HepG2 (cell line): ENCODE results near the gene HCFC1R1. TPM values are rescaled to one million over a fixed set of nuclear protein-coding genes. Genes with fewer than 3 reads are reported as not detected.

ENCODE experiments used
- ATAC-seq: fragments of 200-7000 bp; cut with Tn5 transposase; 3 replicates; pipeline ENCODE4 v1.9.1; 2020; ENCODE audit warnings: mild to moderate bottlenecking, moderate library complexity
- BruUV-seq: library from RNA; stranded (reverse); fragments of 400-500 nt; replicated peaks from 2 replicates; lab custom pipeline; 2021; lab: Mats Ljungman, UMichigan
- CTCF ChIA-PET: fragments of 300-600 bp; formaldehyde crosslinking; extraction: SDS; loops from one replicate; lab custom pipeline; 2021; ENCODE audit warnings: low total read pairs, inconsistent platforms, low intra/inter-chr PET ratio; lab: Yijun Ruan, JAX
- POLR2A ChIA-PET: fragments of 350-600 bp; sonication (Branson Sonifier 250); formaldehyde crosslinking; loops from one replicate; lab custom pipeline; 2020; ENCODE audit warnings: antibody characterized with exemption, inconsistent platforms; lab: Yijun Ruan, JAX
- DNase-seq: peaks from one replicate; pipeline ENCODE4 v3.0.0-alpha.2; 2015; ENCODE audit warnings: low spot score
- FAIRE-seq: peaks from 3 replicates; lab custom pipeline; 2011; peaks lifted over from hg19 to GRCh38; lab: Jason Lieb, UNC
- H2AFZ ChIP-seq: one replicate; pipeline ENCODE4 v1.6.1; 2011; ENCODE audit warnings: low read length, inconsistent platforms
- H3K27ac ChIP-seq: fragments of 300-600 bp; 3 replicates; pipeline ENCODE4 v1.8.0; 2011; ENCODE audit warnings: mixed run types, mild to moderate bottlenecking, mixed read lengths, low read length, inconsistent platforms; ENCODE audit not compliant: insufficient read depth; ENCODE audit errors: extremely low read length
- H3K27me3 ChIP-seq, 2 experiments: fragments of 200-600 bp in 1 of 2; 2 replicates in 1 of 2; 3 replicates in 1 of 2; pipeline versions ENCODE4 v1.6.0 to v1.8.0; 2011; ENCODE audit warnings: low read length in 2 of 2, mild to moderate bottlenecking in 2 of 2, moderate library complexity in 2 of 2, inconsistent platforms in 1 of 2; ENCODE audit not compliant: insufficient read depth in 2 of 2, control insufficient read depth in 1 of 2
- H3K36me3 ChIP-seq, 2 experiments: fragments of 200-600 bp in 1 of 2; replicated peaks in 1 of 2; 2 replicates in 1 of 2; 3 replicates in 1 of 2; pipeline versions ENCODE4 v1.5.1 to v1.8.0; 2011; ENCODE audit warnings: low read length in 2 of 2, inconsistent platforms in 1 of 2; ENCODE audit not compliant: insufficient read depth in 2 of 2, control insufficient read depth in 1 of 2
- H3K4me1 ChIP-seq: 2 replicates; pipeline ENCODE4 v1.5.1; 2012; ENCODE audit warnings: low read length, inconsistent platforms; ENCODE audit not compliant: insufficient read depth
- H3K4me2 ChIP-seq: 2 replicates; pipeline ENCODE4 v1.6.0; 2011; ENCODE audit warnings: low read depth, low read length, inconsistent platforms
- H3K4me3 ChIP-seq, 3 experiments: fragments of 200-600 bp in 1 of 3; sonication (generic), shearing (Covaris generic) in 1 of 3; replicated peaks in 1 of 3; 2 replicates each; pipeline ENCODE4 v1.5.1; 2011 to 2016; ENCODE audit warnings: low read length in 3 of 3, inconsistent platforms in 2 of 3, low read depth in 2 of 3, mild to moderate bottlenecking in 2 of 3, control low read depth in 1 of 3, mixed read lengths in 1 of 3; ENCODE audit not compliant: insufficient read depth in 1 of 3
- H3K79me2 ChIP-seq: one replicate; pipeline ENCODE4 v1.6.1; 2011; ENCODE audit warnings: low read length, inconsistent platforms; ENCODE audit not compliant: insufficient read depth
- H3K9ac ChIP-seq: 2 replicates; pipeline ENCODE4 v1.6.0; 2011; ENCODE audit warnings: mild to moderate bottlenecking, low read depth, low read length, inconsistent platforms; ENCODE audit not compliant: insufficient read depth
- H3K9me3 ChIP-seq: 2 replicates; pipeline ENCODE4 v1.5.1; 2012; ENCODE audit warnings: mild to moderate bottlenecking, low read length
- H4K20me1 ChIP-seq: 2 replicates; pipeline ENCODE4 v1.6.0; 2011; ENCODE audit warnings: inconsistent platforms, mild to moderate bottlenecking, low read length, moderate library complexity; ENCODE audit not compliant: insufficient read depth
- CBX1 ChIP-seq: IDR thresholded peaks from one replicate; pipeline ENCODE4 v1.6.1; 2016; ENCODE audit warnings: antibody characterized with exemption, low read depth
- GATAD1 ChIP-seq: IDR thresholded peaks from 2 replicates; pipeline ENCODE4 v1.6.1; 2016; ENCODE audit warnings: missing genetic modification reagents, missing compliant biosample characterization
- JUND ChIP-seq: sonication (generic); formaldehyde crosslinking; IDR thresholded peaks from 2 replicates; pipeline ENCODE4 v1.8.0; 2022; ENCODE audit warnings: mild to moderate bottlenecking, missing genetic modification reagents
- MAF1 ChIP-seq: sonication (generic); formaldehyde crosslinking; IDR thresholded peaks from 2 replicates; pipeline ENCODE4 v1.5.0; 2020; ENCODE audit warnings: missing genetic modification reagents, borderline replicate concordance
- MED8 ChIP-seq: sonication (generic); formaldehyde crosslinking; IDR thresholded peaks from 2 replicates; pipeline ENCODE4 v1.8.1; 2023; ENCODE audit warnings: mild to moderate bottlenecking, missing genetic modification reagents; ENCODE audit not compliant: insufficient replicate concordance
- MYNN ChIP-seq: sonication (generic); formaldehyde crosslinking; IDR thresholded peaks from 2 replicates; pipeline ENCODE4 v1.4.0; 2020; ENCODE audit warnings: mild to moderate bottlenecking, low read depth, missing genetic modification reagents
- SNAI1 ChIP-seq: sonication (generic); formaldehyde crosslinking; IDR thresholded peaks from 2 replicates; pipeline ENCODE4 v1.5.0; 2020; ENCODE audit warnings: mild to moderate bottlenecking, missing genetic modification reagents, borderline replicate concordance
- YEATS2 ChIP-seq: sonication (generic); formaldehyde crosslinking; IDR thresholded peaks from 2 replicates; pipeline ENCODE4 v1.4.0; 2020; ENCODE audit warnings: missing genetic modification reagents, borderline replicate concordance
- ZIK1 ChIP-seq: sonication (generic); formaldehyde crosslinking; IDR thresholded peaks from 2 replicates; pipeline ENCODE4 v1.5.0; 2020; ENCODE audit warnings: mild to moderate bottlenecking, low read depth, missing genetic modification reagents, borderline replicate concordance
- ZNF468 ChIP-seq: sonication (generic); formaldehyde crosslinking; IDR thresholded peaks from 2 replicates; pipeline ENCODE4 v1.8.0; 2022; ENCODE audit warnings: mild to moderate bottlenecking, moderate library complexity, missing genetic modification reagents
- ZNF607 ChIP-seq: sonication (generic); formaldehyde crosslinking; IDR thresholded peaks from 2 replicates; pipeline ENCODE4 v1.5.1; 2020; ENCODE audit warnings: missing genetic modification reagents, mild to moderate bottlenecking, borderline replicate concordance
- WGBS: methylation state at CpG from one replicate; pipeline ENCODE4 v1.1.6; 2017; ENCODE audit warnings: low lambda C conversion rate; 5-methylcytosine and 5-hydroxymethylcytosine counted together
- in situ Hi-C: cut with HindIII; loops from 2 replicates; pipeline ENCODE4 v1.10.0; 2017; ENCODE audit warnings: low pct_unique_long_range_greater_than_20kb; ENCODE audit not compliant: extremely low pct_ligation_motif_present
- intact Hi-C: fragments of 100-400 bp; cut with micrococcal nuclease; formaldehyde crosslinking; loops from one replicate; pipeline ENCODE4 v1.10.0; 2022; ENCODE audit not compliant: unreplicated experiment
- polyA plus RNA-seq, 8 experiments: library from polyadenylated mRNA; depleted of rRNA in 3 of 8; stranded (reverse) in 7 of 8; unstranded in 1 of 8; fragments of >200 nt; fragmentation: Illumina TruSeq in 4 of 8; extraction: Trizol in 4 of 8; gene quantifications; 2 replicates each; pipeline versions ENCODE4 v1.2.1 to v1.2.3, GENCODE V29; 2011 to 2016; ENCODE audit warnings: low read depth in 4 of 8, missing spikeins in 1 of 8, mixed read lengths in 1 of 8; ENCODE audit not compliant: insufficient read depth in 1 of 8
- total RNA-seq, 5 experiments: library from RNA; depleted of rRNA; stranded (reverse); fragments of >200 nt; fragmentation: Illumina TruSeq; extraction: Trizol; gene quantifications; 2 replicates each; pipeline ENCODE4 v1.2.3, GENCODE V29; 2016; ENCODE audit warnings: low read depth in 1 of 5
- TF ChIP-seq, protein P1 (sequence below): sonication (generic); formaldehyde crosslinking; IDR thresholded peaks from 2 replicates; pipeline ENCODE4 v1.4.0; 2020; ENCODE audit warnings: missing genetic modification reagents
- TF ChIP-seq, protein P2 (sequence below): sonication (generic); formaldehyde crosslinking; IDR thresholded peaks from 2 replicates; pipeline ENCODE4 v1.8.1; 2022; ENCODE audit warnings: low read depth, mild to moderate bottlenecking, missing genetic modification reagents
- TF ChIP-seq, protein P3 (sequence below): sonication (generic); formaldehyde crosslinking; conservative IDR thresholded peaks from 2 replicates; pipeline ENCODE4 v1.4.0; 2020; ENCODE audit warnings: mild to moderate bottlenecking, missing genetic modification reagents, moderate library complexity

Gene HCFC1R1
- total and polyA plus RNA-seq, 2 of the 13 experiments (the other 11 are each of a cell fraction or from before 2014, with no cell fraction given): 13.8 to 16.1 TPM

DNA sequence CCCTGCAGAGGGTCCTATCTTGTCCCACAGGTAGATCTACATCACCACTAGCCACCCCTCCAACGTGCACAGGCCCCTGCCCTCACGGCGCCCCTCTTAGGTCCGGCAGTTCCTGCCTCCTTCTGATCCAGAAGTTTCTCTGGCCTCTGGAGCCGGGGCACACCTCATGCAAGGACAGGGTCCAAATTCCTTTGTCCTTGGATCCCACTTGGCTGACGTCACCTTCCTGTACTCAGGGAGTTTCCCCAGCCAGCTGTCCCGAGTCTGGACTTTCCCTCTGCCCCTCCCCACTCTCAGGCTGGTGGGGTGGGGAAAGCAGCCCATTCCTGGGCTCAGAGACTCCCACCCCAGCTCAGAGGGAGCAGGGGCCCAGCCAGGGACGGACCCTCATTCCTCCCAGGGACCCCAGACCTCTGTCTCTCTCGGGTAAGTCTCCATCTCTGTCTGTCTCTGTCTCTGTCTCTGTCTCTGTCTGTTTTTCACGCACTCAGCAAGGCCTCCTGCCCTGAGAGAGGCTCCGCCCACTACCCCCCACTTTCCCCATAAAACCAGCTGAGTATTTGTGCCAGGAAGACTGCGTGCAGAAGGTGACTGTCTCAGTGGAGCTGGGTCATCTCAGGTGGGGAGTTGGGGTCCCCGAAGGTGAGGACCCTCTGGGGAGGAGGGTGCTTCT is 41.5 kb upstream of the HCFC1R1 start, which contains the start of gene IL32:
IL32 (plus strand) TSS at position 572 of the 673 bp plus-strand sequence. CDS start 172 bp downstream, outside the sequence.
- Histone ChIP-seq H3K9me3 (no peaks in the 10 kb centered on the region), H3K9ac (peak within 1 kb of the TSS; percentile 96), H3K4me3 (peak within 1 kb of the TSS; percentile 57 to 90 (median 71)), H4K20me1 (no peaks in the 10 kb centered on the region), H3K36me3 (peaks cover 9 to 16% of the 10 kb centered on the region in 2 experiments; a peak in 2 of 5 replicates), H3K79me2 (peaks cover 17% of the 10 kb centered on the region), H3K27me3 (no peaks in the 10 kb centered on the region; a peak in 2 of 5 replicates), H3K4me2 (peak within 1 kb of the TSS; percentile 94), H3K4me1 (peaks cover 37% of the 10 kb centered on the region), H3K27ac (peak within 1 kb of the TSS; percentile 82), H2AFZ (no peak within 1 kb of the TSS)
- POLR2A ChIA-PET: interaction anchor here (0.6 to 4.9 kb wide), 19 partner anchors 10 to 127 kb away, joined by 3 to 38 read pairs (median 7); partner anchors contain the start of genes HCFC1R1, THOC6, TNFRSF12A and ZNF205
- in situ Hi-C loops (no loop called here), intact Hi-C loops (no loop called here)
- no TSS peak for BruUV-seq
- peak; percentile 77 for ATAC-seq
- 0% methylated on average over 13 of the region's 13 CpGs for WGBS
- peak; percentile 85 for FAIRE-seq
- peak; percentile 87 for DNase-seq
- CTCF ChIA-PET: no interaction called here
- TF ChIP-seq, protein P1, sequence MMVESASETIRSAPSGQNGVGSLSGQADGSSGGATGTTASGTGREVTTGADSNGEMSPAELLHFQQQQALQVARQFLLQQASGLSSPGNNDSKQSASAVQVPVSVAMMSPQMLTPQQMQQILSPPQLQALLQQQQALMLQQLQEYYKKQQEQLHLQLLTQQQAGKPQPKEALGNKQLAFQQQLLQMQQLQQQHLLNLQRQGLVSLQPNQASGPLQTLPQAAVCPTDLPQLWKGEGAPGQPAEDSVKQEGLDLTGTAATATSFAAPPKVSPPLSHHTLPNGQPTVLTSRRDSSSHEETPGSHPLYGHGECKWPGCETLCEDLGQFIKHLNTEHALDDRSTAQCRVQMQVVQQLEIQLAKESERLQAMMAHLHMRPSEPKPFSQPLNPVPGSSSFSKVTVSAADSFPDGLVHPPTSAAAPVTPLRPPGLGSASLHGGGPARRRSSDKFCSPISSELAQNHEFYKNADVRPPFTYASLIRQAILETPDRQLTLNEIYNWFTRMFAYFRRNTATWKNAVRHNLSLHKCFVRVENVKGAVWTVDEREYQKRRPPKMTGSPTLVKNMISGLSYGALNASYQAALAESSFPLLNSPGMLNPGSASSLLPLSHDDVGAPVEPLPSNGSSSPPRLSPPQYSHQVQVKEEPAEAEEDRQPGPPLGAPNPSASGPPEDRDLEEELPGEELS: peak; percentile 35; the same call in 1 of the 2 replicates
- TF ChIP-seq ZNF468 (no peak), YEATS2 (peak; percentile 77; the same call in 1 of the 2 replicates), ZNF607 (peak; percentile 96; the same call in 1 of the 2 replicates), ZIK1 (CRISPR knock-in tag) (no peak), CBX1 (no peak), GATAD1 (CRISPR knock-in tag) (peak; percentile 73), SNAI1 (peak; percentile 32; the same call in 1 of the 2 replicates), MYNN (0 out of 2 replicates have a peak, but pooled peaks have one; percentile 54), MED8 (CRISPR knock-in tag) (no peak), JUND (peak; percentile 95), MAF1 (CRISPR knock-in tag) (no peak)
- TF ChIP-seq, protein P2, sequence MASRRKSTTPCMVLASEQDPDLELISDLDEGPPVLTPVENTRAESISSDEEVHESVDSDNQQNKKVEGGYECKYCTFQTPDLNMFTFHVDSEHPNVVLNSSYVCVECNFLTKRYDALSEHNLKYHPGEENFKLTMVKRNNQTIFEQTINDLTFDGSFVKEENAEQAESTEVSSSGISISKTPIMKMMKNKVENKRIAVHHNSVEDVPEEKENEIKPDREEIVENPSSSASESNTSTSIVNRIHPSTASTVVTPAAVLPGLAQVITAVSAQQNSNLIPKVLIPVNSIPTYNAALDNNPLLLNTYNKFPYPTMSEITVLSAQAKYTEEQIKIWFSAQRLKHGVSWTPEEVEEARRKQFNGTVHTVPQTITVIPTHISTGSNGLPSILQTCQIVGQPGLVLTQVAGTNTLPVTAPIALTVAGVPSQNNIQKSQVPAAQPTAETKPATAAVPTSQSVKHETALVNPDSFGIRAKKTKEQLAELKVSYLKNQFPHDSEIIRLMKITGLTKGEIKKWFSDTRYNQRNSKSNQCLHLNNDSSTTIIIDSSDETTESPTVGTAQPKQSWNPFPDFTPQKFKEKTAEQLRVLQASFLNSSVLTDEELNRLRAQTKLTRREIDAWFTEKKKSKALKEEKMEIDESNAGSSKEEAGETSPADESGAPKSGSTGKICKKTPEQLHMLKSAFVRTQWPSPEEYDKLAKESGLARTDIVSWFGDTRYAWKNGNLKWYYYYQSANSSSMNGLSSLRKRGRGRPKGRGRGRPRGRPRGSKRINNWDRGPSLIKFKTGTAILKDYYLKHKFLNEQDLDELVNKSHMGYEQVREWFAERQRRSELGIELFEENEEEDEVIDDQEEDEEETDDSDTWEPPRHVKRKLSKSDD (CRISPR knock-in tag): no peak
- TF ChIP-seq, protein P3, sequence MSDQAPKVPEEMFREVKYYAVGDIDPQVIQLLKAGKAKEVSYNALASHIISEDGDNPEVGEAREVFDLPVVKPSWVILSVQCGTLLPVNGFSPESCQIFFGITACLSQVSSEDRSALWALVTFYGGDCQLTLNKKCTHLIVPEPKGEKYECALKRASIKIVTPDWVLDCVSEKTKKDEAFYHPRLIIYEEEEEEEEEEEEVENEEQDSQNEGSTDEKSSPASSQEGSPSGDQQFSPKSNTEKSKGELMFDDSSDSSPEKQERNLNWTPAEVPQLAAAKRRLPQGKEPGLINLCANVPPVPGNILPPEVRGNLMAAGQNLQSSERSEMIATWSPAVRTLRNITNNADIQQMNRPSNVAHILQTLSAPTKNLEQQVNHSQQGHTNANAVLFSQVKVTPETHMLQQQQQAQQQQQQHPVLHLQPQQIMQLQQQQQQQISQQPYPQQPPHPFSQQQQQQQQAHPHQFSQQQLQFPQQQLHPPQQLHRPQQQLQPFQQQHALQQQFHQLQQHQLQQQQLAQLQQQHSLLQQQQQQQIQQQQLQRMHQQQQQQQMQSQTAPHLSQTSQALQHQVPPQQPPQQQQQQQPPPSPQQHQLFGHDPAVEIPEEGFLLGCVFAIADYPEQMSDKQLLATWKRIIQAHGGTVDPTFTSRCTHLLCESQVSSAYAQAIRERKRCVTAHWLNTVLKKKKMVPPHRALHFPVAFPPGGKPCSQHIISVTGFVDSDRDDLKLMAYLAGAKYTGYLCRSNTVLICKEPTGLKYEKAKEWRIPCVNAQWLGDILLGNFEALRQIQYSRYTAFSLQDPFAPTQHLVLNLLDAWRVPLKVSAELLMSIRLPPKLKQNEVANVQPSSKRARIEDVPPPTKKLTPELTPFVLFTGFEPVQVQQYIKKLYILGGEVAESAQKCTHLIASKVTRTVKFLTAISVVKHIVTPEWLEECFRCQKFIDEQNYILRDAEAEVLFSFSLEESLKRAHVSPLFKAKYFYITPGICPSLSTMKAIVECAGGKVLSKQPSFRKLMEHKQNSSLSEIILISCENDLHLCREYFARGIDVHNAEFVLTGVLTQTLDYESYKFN (CRISPR knock-in tag): peak; percentile 90
